GM21825 (cell line): ENCODE results near the gene CDH23.

Experiments
- ATAC-seq: cut with Tn5 transposase; IDR thresholded peaks from one replicate; pipeline ENCODE4 v1.9.1; 2021; ENCODE audit warnings: mild to moderate bottlenecking, moderate library complexity; ENCODE audit not compliant: unreplicated experiment

CDH23 gene

DNA sequence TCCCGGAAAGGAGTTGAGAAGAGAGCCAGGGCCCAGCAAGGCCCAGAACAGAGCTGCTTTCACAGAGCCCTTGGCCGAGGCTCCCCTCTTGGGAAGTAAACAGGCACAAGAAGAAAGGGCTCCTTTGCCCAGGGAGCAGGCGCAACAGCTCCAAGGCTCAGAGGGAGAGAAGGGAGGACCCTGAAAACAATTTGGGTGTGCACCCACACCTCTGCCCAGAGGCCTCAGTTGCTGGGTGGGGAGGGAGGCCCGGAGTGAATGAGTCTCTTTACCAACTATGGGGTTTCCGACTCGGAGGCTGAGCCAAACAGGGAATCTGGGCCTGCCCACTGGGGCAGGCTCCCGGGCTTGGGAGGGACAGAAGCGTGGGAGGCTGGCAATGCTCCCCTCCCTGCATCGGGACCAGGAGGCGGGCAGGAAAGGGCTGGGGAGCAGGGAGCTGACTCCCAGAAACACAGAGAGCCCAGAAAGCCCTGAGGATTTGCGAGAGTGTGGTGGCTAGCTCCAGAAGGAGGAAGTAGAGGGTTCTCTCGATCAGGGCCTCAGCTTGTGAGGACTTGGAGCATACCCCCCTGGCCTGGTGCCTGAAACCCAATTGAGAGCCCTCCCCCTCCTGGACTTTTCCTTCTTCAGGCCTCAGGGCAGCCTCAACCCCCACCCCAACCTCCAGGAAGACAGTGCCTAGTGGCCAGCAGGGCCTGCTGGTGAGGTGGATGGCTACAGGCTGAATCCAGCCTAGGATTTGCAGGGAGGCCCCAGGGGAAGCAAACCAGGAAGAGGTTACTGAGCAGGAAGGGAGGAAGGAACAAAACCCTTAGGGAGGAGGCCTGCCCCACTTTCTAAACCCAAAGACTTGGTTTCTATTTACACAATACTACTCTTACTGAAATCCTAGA, 316.7 kb downstream of the CDH23 start:
- no peak for ATAC-seq

DNA sequence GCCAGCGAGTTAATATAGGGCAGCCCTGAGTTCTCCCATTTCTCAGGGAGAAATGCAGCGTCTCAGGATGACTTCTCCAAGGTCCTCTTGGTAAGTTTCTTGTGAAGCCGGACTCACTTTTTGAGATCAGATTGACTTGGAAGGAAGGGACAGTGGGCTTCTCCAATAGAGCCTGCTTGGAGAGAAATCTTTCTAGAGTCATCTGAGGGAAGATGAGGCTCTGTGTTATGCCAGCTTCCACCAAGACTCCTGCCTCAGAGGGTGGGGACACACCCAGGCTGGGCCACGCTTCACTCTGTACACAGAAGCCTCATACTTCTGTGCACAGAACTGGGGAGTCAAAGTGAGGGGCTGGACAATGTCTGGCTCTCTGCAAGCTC, 317.3 kb downstream of the CDH23 start:
- no peak for ATAC-seq

DNA sequence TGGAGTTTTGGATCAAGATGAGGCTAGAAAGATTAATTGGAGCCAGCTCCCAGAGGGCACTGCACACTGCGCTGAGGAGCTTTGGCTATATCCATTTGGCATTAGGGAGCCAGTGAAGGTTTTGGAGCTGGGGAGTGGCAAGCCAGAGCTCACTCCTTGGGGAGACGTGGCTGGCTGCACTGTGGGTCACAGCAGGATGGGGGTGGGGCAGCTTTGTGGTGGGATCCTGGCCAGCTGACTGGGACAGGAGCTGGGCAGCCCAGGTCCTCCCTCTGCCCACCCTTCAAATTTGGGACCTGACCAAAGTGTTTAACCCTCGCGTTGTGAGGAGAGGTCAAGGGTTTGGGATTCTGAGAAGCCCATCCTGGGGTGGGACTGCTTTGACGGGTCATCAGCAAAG, 317.9 kb downstream of the CDH23 start:
- no peak for ATAC-seq

DNA sequence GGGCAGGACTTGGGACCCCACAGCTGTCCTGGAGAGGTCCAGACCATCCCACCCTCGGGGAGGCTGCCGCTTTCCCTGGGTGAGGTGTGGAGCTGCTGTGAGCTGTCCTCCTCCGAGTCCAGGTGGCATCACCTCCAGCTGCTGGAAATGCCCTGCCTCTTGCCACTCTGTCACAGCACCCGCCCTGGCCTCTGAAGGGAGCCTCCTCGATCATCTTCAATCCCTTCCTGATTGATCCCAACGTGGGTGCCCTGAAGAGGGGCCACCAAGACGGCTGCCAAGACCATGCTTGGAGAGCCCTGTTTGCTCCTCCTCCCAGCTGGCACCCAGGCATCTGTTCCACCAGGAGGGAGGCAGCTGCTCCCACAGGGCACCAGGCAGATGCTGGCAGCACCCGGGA, 318.3 kb downstream of the CDH23 start:
- no peak for ATAC-seq

DNA sequence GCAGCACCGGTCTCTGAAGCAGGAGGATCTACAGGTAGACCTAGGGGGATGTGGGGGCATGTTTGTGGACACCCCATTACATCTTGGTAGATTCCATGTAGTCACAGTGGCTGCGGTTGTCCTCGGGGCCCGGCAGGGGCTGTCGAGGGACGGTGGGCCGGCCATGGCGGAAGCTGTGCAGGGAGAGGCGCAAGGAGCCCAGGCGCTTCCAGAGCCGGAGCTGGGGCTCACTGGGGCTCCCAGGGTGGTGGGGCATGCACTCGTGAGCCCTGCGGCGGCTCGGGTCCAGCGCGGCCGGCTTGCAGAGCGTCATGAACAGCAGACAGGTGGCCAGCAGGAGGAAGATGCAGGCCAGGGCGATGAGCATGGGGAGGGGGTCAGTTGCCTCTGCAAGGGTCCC, 319.1 kb downstream of the CDH23 start:
- ATAC-seq: no peak

DNA sequence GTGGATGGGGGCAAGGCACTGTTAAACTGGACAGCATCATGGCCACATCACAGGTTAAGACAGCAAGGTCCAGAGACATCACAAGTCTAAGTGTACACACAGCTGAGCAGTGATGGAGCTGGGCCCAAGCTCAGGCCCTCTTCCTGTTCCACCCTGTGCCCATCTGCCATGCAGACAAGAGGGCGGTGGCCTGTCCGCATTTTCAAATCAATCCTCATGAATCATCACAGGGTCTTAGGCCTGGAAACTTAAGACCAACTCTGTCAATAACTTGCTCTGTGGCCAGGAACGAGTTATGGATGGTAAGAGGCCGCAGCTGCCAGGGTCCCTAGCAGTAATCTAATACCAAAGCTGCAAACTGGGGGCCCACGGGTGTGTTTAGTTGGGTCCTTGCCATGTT, 319.7 kb downstream of the CDH23 start:
- no peak for ATAC-seq

DNA sequence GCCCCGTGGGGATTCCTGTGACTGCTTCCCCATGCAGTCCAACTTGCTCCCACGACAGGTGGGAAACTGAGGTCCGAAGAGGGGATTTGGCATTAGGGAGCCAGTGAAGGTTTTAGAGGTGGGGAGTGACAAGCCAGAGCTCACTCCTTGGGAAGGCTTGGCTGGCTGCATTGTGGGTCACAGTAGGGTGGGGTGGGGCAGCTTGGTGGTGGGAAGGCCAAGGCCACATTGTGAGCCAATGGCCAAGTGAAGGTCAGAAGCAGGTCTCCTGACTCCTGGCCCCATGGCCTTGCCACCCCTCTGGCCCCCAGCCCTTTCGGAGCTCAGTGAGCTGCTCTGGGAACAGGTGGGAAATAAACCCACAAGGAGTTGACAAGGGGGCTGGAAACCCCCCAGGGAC, 320.3 kb downstream of the CDH23 start:
- ATAC-seq: no peak

DNA sequence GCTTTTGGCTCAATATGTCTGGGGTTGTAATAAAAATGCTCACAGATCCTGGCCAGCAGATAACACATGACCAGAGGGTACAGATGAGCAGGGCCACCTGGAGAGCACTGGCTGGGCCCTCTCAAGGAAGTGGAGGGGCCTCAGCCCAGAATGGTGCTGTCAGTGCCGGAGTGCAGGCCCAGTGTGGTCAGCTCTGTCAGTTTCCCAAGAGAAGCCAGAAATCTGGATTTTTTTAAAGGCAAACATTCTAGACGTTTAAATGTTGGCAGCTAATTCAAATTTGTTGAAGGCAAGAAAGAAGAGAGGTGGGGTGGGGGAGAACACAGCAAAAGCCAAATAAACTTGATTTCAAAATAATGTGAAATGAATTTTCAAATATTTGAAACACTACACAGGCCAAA, 320.8 kb downstream of the CDH23 start:
- ATAC-seq: no peak

DNA sequence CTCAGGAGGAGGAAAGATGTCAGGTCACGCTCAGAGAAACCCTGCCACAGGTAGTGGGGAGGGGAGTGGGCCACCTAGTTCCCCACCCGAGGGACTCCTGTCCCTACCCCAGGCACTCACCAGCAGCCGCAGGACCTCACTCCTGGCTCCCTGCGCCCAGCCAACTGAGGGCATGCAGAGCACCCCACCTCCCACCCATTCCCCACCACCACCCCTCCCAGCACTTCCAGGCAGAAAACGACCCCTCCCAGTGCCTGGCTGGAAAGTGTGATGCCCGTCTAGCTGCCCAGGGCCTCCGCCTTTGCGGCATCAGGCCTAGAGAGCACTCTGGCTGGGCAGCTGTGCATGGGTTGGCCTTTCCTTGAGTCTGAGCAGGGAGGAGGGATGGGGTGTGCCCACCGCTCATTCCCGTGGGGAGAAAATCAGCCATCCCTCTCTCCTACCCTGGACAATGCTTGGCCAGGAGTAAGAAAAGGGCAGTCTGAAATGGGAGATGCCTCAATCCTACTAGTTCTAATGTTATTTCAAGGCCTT, 321.5 kb downstream of the CDH23 start:
- ATAC-seq: no peak

DNA sequence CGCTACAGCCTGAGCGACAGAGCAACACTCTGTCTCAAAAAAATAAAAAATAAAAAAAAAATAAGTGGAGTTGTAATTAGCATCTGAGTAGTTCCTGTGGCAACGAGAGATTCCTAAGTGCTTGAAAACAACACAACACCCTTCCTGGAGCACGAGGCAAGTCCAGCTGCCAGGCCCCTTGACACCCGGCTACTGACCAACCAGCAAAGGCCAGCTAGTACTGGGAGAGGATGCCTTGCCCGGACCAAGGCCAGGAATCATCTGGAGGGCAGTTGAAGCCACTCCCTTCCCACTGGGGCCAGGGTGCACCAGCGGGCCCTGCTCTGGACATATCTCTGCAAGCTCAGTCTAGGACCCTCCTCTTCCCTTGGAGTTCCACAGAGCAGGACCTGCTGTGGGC, 322.3 kb downstream of the CDH23 start:
- ATAC-seq: no peak

DNA sequence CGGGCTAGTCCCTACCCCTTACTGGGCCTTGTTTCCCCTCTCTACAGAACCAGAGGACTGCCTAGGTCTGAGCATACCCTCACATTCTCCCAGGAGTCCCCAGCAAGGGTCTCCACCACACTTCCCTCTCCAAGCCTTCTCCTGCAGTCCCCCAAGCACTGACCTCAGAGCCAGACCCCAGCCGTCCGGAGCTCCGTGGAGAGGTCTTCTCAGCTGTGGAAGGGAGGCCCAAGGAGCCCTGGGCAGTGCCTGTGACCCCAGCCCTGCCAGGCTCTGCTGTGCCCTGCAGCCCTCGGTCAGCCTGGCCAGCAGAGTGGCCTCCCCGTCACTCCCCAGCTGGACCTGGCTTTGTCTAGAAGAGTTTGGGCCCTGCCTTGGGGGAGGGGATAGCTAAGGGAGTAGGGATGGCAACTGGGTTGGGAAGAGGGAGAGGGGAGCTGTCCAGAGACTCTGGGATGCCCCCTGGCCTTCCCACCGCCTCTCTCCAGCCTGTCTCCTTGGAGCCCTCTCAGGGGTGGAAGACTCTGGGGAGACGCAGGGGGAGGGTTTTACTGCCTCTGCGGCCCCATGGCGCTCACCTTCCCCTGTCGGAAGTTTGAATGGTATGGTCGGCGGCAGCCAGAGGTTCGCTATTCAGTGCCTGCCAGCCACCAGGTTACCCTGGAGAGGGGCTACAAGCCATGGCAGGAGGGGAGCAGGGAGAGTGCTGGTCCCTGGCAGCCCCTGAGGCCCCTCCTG, 322.9 kb downstream of the CDH23 start, which contains the start of gene C10orf105:
Gene C10orf105 (minus strand): TSS at position 315 of the 738 bp plus-strand sequence. CDS start 3,441 bp downstream, outside the sequence.
- ATAC-seq: no peak

DNA sequence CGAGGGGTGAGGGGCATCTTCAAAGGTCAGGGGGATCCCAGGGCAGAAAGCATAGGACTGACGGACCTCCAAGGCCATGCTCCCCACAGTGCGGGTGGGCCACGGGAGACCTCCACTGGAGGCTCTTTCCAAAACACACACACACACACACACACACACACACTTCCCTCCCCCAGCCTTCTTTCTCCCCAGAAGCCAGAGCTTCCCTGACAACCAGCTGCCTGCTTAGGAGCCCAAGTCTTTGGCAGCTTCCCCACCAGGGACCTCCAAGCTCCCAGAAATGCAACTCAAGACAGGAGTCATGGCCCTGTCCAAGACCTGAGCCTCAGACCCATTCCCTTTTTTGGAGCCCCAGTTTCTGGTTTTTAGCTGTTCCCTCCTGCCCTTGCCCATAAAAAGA, 323.6 kb downstream of the CDH23 start:
- ATAC-seq: no peak

DNA sequence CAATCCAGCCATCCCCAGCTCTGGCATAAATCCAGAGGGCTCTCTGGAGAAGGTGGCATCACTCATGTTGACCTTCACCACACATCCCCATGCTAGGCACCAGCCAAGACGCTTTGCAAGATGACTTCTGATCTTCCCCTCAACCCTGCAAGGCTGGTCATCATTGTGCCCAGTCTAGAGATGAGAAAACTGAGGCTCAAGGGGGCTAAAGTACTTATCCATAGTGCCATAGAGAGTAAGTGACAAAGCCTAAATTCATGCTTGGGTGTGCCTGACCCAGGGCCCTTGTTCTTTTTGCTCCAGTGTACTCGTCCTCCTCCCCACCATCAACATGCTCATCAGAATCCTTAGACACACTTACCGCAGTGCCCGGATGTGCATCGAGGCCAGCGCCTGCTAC, 324.6 kb downstream of the CDH23 start:
- ATAC-seq: no peak

DNA sequence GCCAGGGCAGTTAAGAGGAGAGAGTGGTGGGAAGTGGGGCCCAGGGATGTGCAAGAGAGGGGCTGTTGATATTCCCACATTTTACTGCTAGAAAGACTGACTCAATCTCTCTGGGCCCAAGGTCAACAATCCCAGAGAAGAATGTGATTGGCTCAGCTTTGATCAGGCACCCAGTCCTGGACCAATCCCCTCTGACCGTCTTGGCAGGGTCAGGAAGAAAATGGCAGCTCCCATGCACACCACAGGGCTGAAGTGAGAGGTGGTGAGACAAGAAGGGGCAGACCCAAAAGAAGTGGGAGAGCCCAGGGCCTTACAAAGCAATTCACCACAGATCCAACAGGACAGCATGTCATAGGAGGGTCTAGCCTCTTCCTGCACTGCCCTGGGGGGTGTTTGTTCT, 326.1 kb downstream of the CDH23 start:
- ATAC-seq: no peak

DNA sequence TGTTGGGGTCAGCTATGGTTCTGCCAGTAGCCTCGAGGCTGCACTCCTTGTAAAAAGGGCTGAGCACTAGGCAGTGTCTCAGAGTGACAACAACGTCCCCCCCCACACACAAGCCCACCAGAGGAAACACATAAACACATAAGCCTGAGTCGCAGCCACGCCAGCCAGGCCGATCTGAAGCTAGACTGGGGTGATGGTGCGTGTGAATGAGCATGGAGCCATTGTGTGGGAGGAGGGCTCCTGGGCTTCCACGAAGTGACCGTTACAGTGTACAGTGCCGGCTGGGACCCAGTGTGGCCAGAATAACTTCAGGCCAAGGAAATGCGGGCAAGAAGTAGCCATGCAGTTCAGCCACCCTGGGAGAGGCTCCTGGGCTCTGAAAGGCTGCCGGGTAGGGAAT, 326.6 kb downstream of the CDH23 start:
- no peak for ATAC-seq

DNA sequence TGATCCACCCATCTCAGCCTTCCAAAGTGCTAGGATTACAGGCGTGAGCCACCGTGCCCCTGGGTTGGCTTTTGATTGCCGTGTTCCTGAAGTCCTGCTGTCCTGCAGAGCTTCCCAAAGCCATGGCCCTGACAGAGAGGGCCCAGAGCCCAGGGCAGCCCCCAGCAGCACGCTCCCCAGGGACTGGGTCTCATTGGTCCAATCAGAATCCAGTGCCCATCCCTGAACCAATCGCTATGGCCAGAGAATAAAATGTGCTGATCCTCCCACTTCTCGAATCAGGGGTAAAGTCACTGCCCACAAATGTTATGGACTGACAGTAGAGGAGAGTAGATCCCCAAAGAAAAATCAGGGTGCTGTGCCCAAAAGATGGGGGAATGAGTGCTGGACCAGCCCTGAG, 327.8 kb downstream of the CDH23 start:
- no peak for ATAC-seq

DNA sequence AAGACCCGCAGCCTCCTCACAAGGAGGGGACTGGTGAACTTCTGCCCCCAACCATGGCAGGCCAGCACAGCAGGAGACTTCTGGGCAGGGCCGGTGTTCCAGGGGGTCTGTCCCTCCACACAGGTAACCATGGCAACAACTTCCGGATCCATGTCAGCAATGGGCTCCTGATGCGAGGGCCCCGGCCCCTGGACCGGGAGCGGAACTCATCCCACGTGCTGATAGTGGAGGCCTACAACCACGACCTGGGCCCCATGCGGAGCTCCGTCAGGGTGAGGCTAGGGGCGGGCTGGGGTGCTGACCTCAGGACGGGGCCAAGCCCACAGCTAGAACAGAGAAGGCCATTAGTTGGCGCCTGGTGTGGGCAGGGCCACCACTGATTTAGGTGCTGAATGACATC, 328.5 kb downstream of the CDH23 start:
- no peak for ATAC-seq

DNA sequence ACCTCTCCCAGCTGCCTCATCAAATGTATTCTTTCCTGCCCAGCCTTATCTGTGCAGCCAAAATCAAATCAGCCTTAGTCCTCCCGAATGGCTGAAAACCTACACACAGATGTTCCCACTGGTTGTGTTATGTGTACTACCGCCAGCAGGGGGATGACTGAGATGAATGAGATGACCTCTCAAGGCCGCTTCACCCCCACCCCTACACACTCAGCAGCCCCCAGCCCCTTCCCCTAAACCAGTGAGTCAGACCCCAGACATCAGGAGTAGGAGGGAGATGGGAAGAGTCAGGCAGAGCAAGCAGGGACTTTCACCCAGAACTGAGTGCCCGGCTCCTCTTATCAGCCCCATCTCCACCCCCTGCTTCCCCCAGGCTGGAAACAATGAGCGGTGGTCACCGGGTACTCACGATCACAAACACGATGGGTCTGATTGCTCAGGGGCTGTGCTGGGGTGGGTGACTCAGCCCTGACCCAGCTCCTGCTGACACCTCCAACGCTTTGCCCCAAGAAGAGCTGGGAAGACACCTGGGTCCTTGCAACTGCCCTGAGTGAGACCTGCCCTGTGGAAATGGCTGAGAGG, 329.4 kb downstream of the CDH23 start:
- no peak for ATAC-seq

DNA sequence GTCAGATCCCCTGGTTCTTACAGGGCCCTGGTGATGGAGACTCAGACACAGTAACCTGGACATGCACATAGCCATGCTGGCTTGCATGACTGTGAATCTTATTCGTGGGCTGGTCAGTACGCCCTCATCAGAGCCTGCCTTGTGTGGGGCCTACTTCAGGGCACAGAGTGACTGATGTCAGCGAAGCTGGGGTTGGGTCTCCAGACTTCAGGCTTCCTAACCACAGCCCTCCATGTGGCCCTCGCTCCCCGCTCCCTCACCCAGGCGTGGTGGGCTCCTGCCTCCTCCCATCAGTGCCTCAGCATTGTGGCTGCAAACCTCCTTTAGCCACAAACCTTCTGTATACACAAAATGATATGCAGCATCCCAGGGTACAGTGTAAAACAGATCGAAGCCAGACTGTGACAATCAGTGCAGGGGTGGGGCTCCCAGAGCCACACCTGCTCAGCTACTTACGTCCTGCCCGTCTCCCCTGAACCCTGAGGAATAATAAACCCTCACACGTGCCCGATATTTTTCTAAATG, 329.9 kb downstream of the CDH23 start:
- no peak for ATAC-seq

DNA sequence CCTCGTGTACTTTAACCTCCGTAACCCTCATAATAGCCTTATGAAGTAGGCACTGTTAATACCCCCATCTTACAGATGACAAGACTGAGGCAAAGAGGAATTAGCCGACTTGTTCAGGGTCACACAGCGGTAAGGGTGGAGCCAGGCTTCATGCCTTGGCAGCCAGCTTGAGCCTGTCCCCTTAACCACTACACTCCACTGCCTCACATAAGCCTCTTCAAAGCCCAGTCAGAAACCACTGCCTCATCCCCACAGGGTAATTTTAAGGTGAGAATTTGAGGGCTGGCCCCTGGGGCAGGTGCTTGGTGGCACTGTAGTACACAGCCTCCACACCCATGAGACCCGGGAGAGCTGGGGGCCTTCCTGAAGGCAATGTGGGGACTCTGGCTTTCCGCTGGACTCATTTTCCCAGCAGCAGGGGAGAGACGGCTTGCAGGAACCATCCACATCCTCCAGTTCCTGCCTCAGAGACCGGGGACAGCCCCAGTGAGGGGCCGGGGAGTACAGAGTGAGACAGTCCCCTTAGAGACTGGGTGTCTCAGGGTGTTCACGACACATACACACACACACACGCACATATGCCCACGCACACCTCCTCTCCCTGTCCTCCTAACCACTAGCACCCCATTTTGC, 330.5 kb downstream of the CDH23 start:
- ATAC-seq: peak; percentile 35
